ENCODE results near the gene DFFA.
A peak's percentile ranks its signal among the peaks of the same experiment; 100 is the strongest.
"Not testable (repeated sequence)": the region's sequence is repeated elsewhere in the genome, so short reads cannot be mapped to it uniquely, and the experiment has no call there.

The DFFA gene

GRCh38 chr1:10457875-10458274 lies 14.5 kb downstream of the DFFA start:
- DNase-seq (ENCODE audit: low read depth): no peak

- not testable (repeated sequence) for DNase-seq (ENCODE audit: low read depth)
These were observed 14.9 kb downstream of the DFFA start for GRCh38 chr1:10457462-10457861.

GRCh38 chr1:10456661-10457060 lies 15.7 kb downstream of the DFFA start:
- DNase-seq (ENCODE audit: low read depth): no peak

GRCh38 chr1:10456048-10456447 lies 16.3 kb downstream of the DFFA start:
- DNase-seq (ENCODE audit: low read depth): no peak

- no peak for DNase-seq (ENCODE audit: low read depth)
These were observed 21.0 kb downstream of the DFFA start for GRCh38 chr1:10451287-10451686.

- no peak for DNase-seq (ENCODE audit: low read depth)
These were observed 21.5 kb downstream of the DFFA start for GRCh38 chr1:10450836-10451235.

GRCh38 chr1:10450156-10450814 lies 22.0 kb downstream of the DFFA start:
- no peak for DNase-seq (ENCODE audit: low read depth)

- DNase-seq (ENCODE audit: low read depth): no peak
These were observed 22.6 kb downstream of the DFFA start, which contains the start of gene CORT for GRCh38 chr1:10449751-10450150. CORT (plus strand) TSS chr1:10450031; CDS start chr1:10450224, 193 bp downstream.

- no peak for DNase-seq (ENCODE audit: low read depth)
These were observed 25.4 kb downstream of the DFFA start for GRCh38 chr1:10446790-10447422.

- no peak for DNase-seq (ENCODE audit: low read depth)
These were observed 27.4 kb downstream of the DFFA start for GRCh38 chr1:10444795-10445397.

- no peak for DNase-seq (ENCODE audit: low read depth)
These were observed 28.1 kb downstream of the DFFA start for GRCh38 chr1:10444248-10444647.

GRCh38 chr1:10440794-10441193 lies 31.5 kb downstream of the DFFA start:
- DNase-seq (ENCODE audit: low read depth): no peak

GRCh38 chr1:10440305-10440704 lies 32.0 kb downstream of the DFFA start:
- no peak for DNase-seq (ENCODE audit: low read depth)

- DNase-seq (ENCODE audit: low read depth): no peak
These were observed 33.6 kb downstream of the DFFA start for GRCh38 chr1:10438677-10439163.

- no peak for DNase-seq (ENCODE audit: low read depth)
These were observed 35.3 kb downstream of the DFFA start for GRCh38 chr1:10437052-10437451.

- DNase-seq (ENCODE audit: low read depth): no peak
These were observed 37.7 kb downstream of the DFFA start for GRCh38 chr1:10434590-10434989.

GRCh38 chr1:10433790-10434189 lies 38.5 kb downstream of the DFFA start:
- DNase-seq (ENCODE audit: low read depth): no peak

GRCh38 chr1:10432910-10433700 lies 39.2 kb downstream of the DFFA start:
- no peak for DNase-seq (ENCODE audit: low read depth)

GRCh38 chr1:10431070-10431730 lies 41.1 kb downstream of the DFFA start:
- no peak for DNase-seq (ENCODE audit: low read depth)

GRCh38 chr1:10430216-10431069 lies 41.9 kb downstream of the DFFA start, which contains the start of gene CENPS:
CENPS (plus strand) TSS chr1:10430433; CDS start chr1:10430518, 85 bp downstream.
- DNase-seq (ENCODE audit: low read depth): peak; percentile 87

GRCh38 chr1:10429868-10430215 lies 42.5 kb downstream of the DFFA start:
- no peak for DNase-seq (ENCODE audit: low read depth)
